GM12801 (cell line): ENCODE measurements around the gene SRRM5.

Experiments
- CTCF ChIP-seq: IDR thresholded peaks from one replicate; pipeline ENCODE4 v1.5.1; 2011; ENCODE audit warnings: control low read depth; ENCODE audit not compliant: insufficient read length; ENCODE audit errors: extremely low read depth

SRRM5 gene

GRCh38 chr19:43582495-43582894, 29.4 kb upstream of the SRRM5 start:
- no peak for TF ChIP-seq CTCF

GRCh38 chr19:43584484-43584883, 27.4 kb upstream of the SRRM5 start:
- TF ChIP-seq CTCF = no peak

GRCh38 chr19:43586346-43586745, 25.5 kb upstream of the SRRM5 start:
- no peak for TF ChIP-seq CTCF

- TF ChIP-seq CTCF = no peak
These were observed 22.6 kb upstream of the SRRM5 start for GRCh38 chr19:43589277-43589676.

GRCh38 chr19:43589678-43590077, 22.2 kb upstream of the SRRM5 start:
- no peak for TF ChIP-seq CTCF

GRCh38 chr19:43591904-43592772, 19.8 kb upstream of the SRRM5 start:
- TF ChIP-seq CTCF = no peak

- TF ChIP-seq CTCF = no peak
These were observed 19.0 kb upstream of the SRRM5 start for GRCh38 chr19:43592800-43593350.
